ENCODE results near the gene HNF1B.

Gene HNF1B

GRCh38 chr17:37781451-37781850 is 36.6 kb upstream of the HNF1B start:
- Histone ChIP-seq H3K4me3 (ENCODE audit: low read length in 2 of 2) (no peak overlapping the region), H3K9me3 (ENCODE audit: control insufficient read depth in 2 of 2, low read length in 2 of 2) (no peaks in the 10 kb centered on the region), H3K4me1 (ENCODE audit: control insufficient read depth, insufficient read depth, low read length) (no peaks in the 10 kb centered on the region), H3K9ac (ENCODE audit: low read length in 2 of 2) (no peak overlapping the region), H3K27ac (ENCODE audit: low read length) (no peak overlapping the region), H3K27me3 (ENCODE audit: control insufficient read depth in 1 of 2, insufficient read depth in 2 of 2, low read length in 2 of 2) (no peaks in the 10 kb centered on the region), H3K36me3 (ENCODE audit: control insufficient read depth in 2 of 2, insufficient read depth in 2 of 2, low read length in 2 of 2) (no peaks in the 10 kb centered on the region)

- Histone ChIP-seq H3K4me1 (ENCODE audit: control insufficient read depth, insufficient read depth, low read length) (no peaks in the 10 kb centered on the region), H3K9ac (ENCODE audit: low read length in 2 of 2) (no peak overlapping the region), H3K36me3 (ENCODE audit: control insufficient read depth in 2 of 2, insufficient read depth in 2 of 2, low read length in 2 of 2) (no peaks in the 10 kb centered on the region), H3K27me3 (ENCODE audit: control insufficient read depth in 1 of 2, insufficient read depth in 2 of 2, low read length in 2 of 2) (no peaks in the 10 kb centered on the region), H3K9me3 (ENCODE audit: control insufficient read depth in 2 of 2, low read length in 2 of 2) (no peaks in the 10 kb centered on the region), H3K27ac (ENCODE audit: low read length) (no peak overlapping the region), H3K4me3 (ENCODE audit: low read length in 2 of 2) (no peak overlapping the region)
These were observed 34.7 kb upstream of the HNF1B start for GRCh38 chr17:37779554-37779953.

GRCh38 chr17:37774504-37774903 is 29.6 kb upstream of the HNF1B start:
- Histone ChIP-seq H3K27me3 (ENCODE audit: control insufficient read depth in 1 of 2, insufficient read depth in 2 of 2, low read length in 2 of 2) (peaks cover 3 to 8% of the 10 kb centered on the region in 2 donors), H3K4me1 (ENCODE audit: control insufficient read depth, insufficient read depth, low read length) (no peaks in the 10 kb centered on the region), H3K9ac (ENCODE audit: low read length in 2 of 2) (no peak overlapping the region), H3K9me3 (ENCODE audit: control insufficient read depth in 2 of 2, low read length in 2 of 2) (no peaks in the 10 kb centered on the region), H3K27ac (ENCODE audit: low read length) (no peak overlapping the region), H3K4me3 (ENCODE audit: low read length in 2 of 2) (no peak overlapping the region), H3K36me3 (ENCODE audit: control insufficient read depth in 2 of 2, insufficient read depth in 2 of 2, low read length in 2 of 2) (no peaks in the 10 kb centered on the region)

GRCh38 chr17:37772982-37773381 is 28.1 kb upstream of the HNF1B start:
- Histone ChIP-seq H3K27ac (ENCODE audit: low read length) (no peak overlapping the region), H3K9me3 (ENCODE audit: control insufficient read depth in 2 of 2, low read length in 2 of 2) (peaks cover 5 to 7% of the 10 kb centered on the region in 2 donors), H3K36me3 (ENCODE audit: control insufficient read depth in 2 of 2, insufficient read depth in 2 of 2, low read length in 2 of 2) (no peaks in the 10 kb centered on the region), H3K27me3 (ENCODE audit: control insufficient read depth in 1 of 2, insufficient read depth in 2 of 2, low read length in 2 of 2) (peaks cover 3 to 8% of the 10 kb centered on the region in 2 donors), H3K4me1 (ENCODE audit: control insufficient read depth, insufficient read depth, low read length) (no peaks in the 10 kb centered on the region), H3K9ac (ENCODE audit: low read length in 2 of 2) (no peak overlapping the region), H3K4me3 (ENCODE audit: low read length in 2 of 2) (no peak overlapping the region)

GRCh38 chr17:37770631-37771518 is 26.0 kb upstream of the HNF1B start:
- Histone ChIP-seq H3K27me3 (ENCODE audit: control insufficient read depth in 1 of 2, insufficient read depth in 2 of 2, low read length in 2 of 2) (peaks cover 3 to 8% of the 10 kb centered on the region in 2 donors), H3K36me3 (ENCODE audit: control insufficient read depth in 2 of 2, insufficient read depth in 2 of 2, low read length in 2 of 2) (no peaks in the 10 kb centered on the region), H3K4me1 (ENCODE audit: control insufficient read depth, insufficient read depth, low read length) (no peaks in the 10 kb centered on the region), H3K9me3 (ENCODE audit: control insufficient read depth in 2 of 2, low read length in 2 of 2) (peaks cover 5 to 7% of the 10 kb centered on the region in 2 donors), H3K9ac (ENCODE audit: low read length in 2 of 2) (no peak overlapping the region), H3K4me3 (ENCODE audit: low read length in 2 of 2) (no peak overlapping the region), H3K27ac (ENCODE audit: low read length) (no peak overlapping the region)

GRCh38 chr17:37769050-37769449 is 24.2 kb upstream of the HNF1B start:
- Histone ChIP-seq H3K9ac (ENCODE audit: low read length in 2 of 2) (no peak overlapping the region), H3K27me3 (ENCODE audit: control insufficient read depth in 1 of 2, insufficient read depth in 2 of 2, low read length in 2 of 2) (peaks cover 3 to 8% of the 10 kb centered on the region in 2 donors), H3K4me3 (ENCODE audit: low read length in 2 of 2) (no peak overlapping the region), H3K36me3 (ENCODE audit: control insufficient read depth in 2 of 2, insufficient read depth in 2 of 2, low read length in 2 of 2) (no peaks in the 10 kb centered on the region), H3K4me1 (ENCODE audit: control insufficient read depth, insufficient read depth, low read length) (no peaks in the 10 kb centered on the region), H3K27ac (ENCODE audit: low read length) (no peak overlapping the region), H3K9me3 (ENCODE audit: control insufficient read depth in 2 of 2, low read length in 2 of 2) (peaks cover 5 to 7% of the 10 kb centered on the region in 2 donors)

GRCh38 chr17:37768438-37768837 is 23.6 kb upstream of the HNF1B start:
- peaks cover 3 to 8% of the 10 kb centered on the region in 2 donors for H3K27me3 ChIP-seq (ENCODE audit: control insufficient read depth in 1 of 2, insufficient read depth in 2 of 2, low read length in 2 of 2)
- H3K9ac ChIP-seq (ENCODE audit: low read length in 2 of 2), result no peak overlapping the region
- no peak overlapping the region for H3K27ac ChIP-seq (ENCODE audit: low read length)
- H3K36me3 ChIP-seq (ENCODE audit: control insufficient read depth in 2 of 2, insufficient read depth in 2 of 2, low read length in 2 of 2), result no peaks in the 10 kb centered on the region
- H3K4me3 ChIP-seq (ENCODE audit: low read length in 2 of 2), result no peak overlapping the region
- peaks cover 5 to 7% of the 10 kb centered on the region in 2 donors for H3K9me3 ChIP-seq (ENCODE audit: control insufficient read depth in 2 of 2, low read length in 2 of 2)
- no peaks in the 10 kb centered on the region for H3K4me1 ChIP-seq (ENCODE audit: control insufficient read depth, insufficient read depth, low read length)

GRCh38 chr17:37766971-37767370 is 22.1 kb upstream of the HNF1B start:
- H3K36me3 ChIP-seq (ENCODE audit: control insufficient read depth in 2 of 2, insufficient read depth in 2 of 2, low read length in 2 of 2), result no peaks in the 10 kb centered on the region
- H3K4me3 ChIP-seq (ENCODE audit: low read length in 2 of 2), result no peak overlapping the region
- no peaks in the 10 kb centered on the region for H3K4me1 ChIP-seq (ENCODE audit: control insufficient read depth, insufficient read depth, low read length)
- peaks cover 8% of the 10 kb centered on the region in 2 donors for H3K27me3 ChIP-seq (ENCODE audit: control insufficient read depth in 1 of 2, insufficient read depth in 2 of 2, low read length in 2 of 2)
- no peak overlapping the region for H3K9ac ChIP-seq (ENCODE audit: low read length in 2 of 2)
- peaks cover 5 to 7% of the 10 kb centered on the region in 2 donors for H3K9me3 ChIP-seq (ENCODE audit: control insufficient read depth in 2 of 2, low read length in 2 of 2)
- no peak overlapping the region for H3K27ac ChIP-seq (ENCODE audit: low read length)

GRCh38 chr17:37764383-37764782 is 19.5 kb upstream of the HNF1B start:
- H3K27me3 ChIP-seq (ENCODE audit: control insufficient read depth in 1 of 2, insufficient read depth in 2 of 2, low read length in 2 of 2), result peaks cover 3 to 5% of the 10 kb centered on the region in 2 donors
- H3K4me3 ChIP-seq (ENCODE audit: low read length in 2 of 2), result no peak overlapping the region
- H3K4me1 ChIP-seq (ENCODE audit: control insufficient read depth, insufficient read depth, low read length), result no peaks in the 10 kb centered on the region
- H3K36me3 ChIP-seq (ENCODE audit: control insufficient read depth in 2 of 2, insufficient read depth in 2 of 2, low read length in 2 of 2), result no peaks in the 10 kb centered on the region
- peaks cover 5 to 7% of the 10 kb centered on the region in 2 donors for H3K9me3 ChIP-seq (ENCODE audit: control insufficient read depth in 2 of 2, low read length in 2 of 2)
- H3K27ac ChIP-seq (ENCODE audit: low read length), result no peak overlapping the region
- no peak overlapping the region for H3K9ac ChIP-seq (ENCODE audit: low read length in 2 of 2)

- H3K27me3 ChIP-seq (ENCODE audit: control insufficient read depth in 1 of 2, insufficient read depth in 2 of 2, low read length in 2 of 2), result peaks cover 5 to 6% of the 10 kb centered on the region in 2 donors
- H3K4me3 ChIP-seq (ENCODE audit: low read length in 2 of 2), result no peak overlapping the region
- H3K9me3 ChIP-seq (ENCODE audit: control insufficient read depth in 2 of 2, low read length in 2 of 2), result no peaks in the 10 kb centered on the region
- H3K27ac ChIP-seq (ENCODE audit: low read length), result no peak overlapping the region
- H3K4me1 ChIP-seq (ENCODE audit: control insufficient read depth, insufficient read depth, low read length), result no peaks in the 10 kb centered on the region
- no peaks in the 10 kb centered on the region for H3K36me3 ChIP-seq (ENCODE audit: control insufficient read depth in 2 of 2, insufficient read depth in 2 of 2, low read length in 2 of 2)
- no peak overlapping the region for H3K9ac ChIP-seq (ENCODE audit: low read length in 2 of 2)
These were observed 17.8 kb upstream of the HNF1B start for GRCh38 chr17:37762666-37763065.

GRCh38 chr17:37761961-37762360 is 17.1 kb upstream of the HNF1B start:
- Histone ChIP-seq H3K4me1 (ENCODE audit: control insufficient read depth, insufficient read depth, low read length) (no peaks in the 10 kb centered on the region), H3K36me3 (ENCODE audit: control insufficient read depth in 2 of 2, insufficient read depth in 2 of 2, low read length in 2 of 2) (no peaks in the 10 kb centered on the region), H3K27ac (ENCODE audit: low read length) (no peak overlapping the region), H3K27me3 (ENCODE audit: control insufficient read depth in 1 of 2, insufficient read depth in 2 of 2, low read length in 2 of 2) (peaks cover 5 to 7% of the 10 kb centered on the region in 2 donors), H3K9ac (ENCODE audit: low read length in 2 of 2) (no peak overlapping the region), H3K4me3 (ENCODE audit: low read length in 2 of 2) (no peak overlapping the region), H3K9me3 (ENCODE audit: control insufficient read depth in 2 of 2, low read length in 2 of 2) (no peaks in the 10 kb centered on the region)

All from stomach smooth muscle (tissue), 2 donors.